HPDE6-E6E7 (cell line): ENCODE measurements around the gene SLC9A4.
"Not testable (repeated sequence)": the region's sequence is repeated elsewhere in the genome, so short reads cannot be mapped to it uniquely, and the experiment has no call there.

Source experiments
- DNase-seq: peaks from one replicate; pipeline ENCODE4 v3.0.0; 2011; ENCODE audit warnings: missing footprints; ENCODE audit errors: extremely low spot score

SLC9A4 gene

GRCh38 chr2:102550151-102550550, 77.1 kb downstream of the SLC9A4 start:
- no peak for DNase-seq

GRCh38 chr2:102551329-102552096, 78.5 kb downstream of the SLC9A4 start:
- no peak for DNase-seq

- DNase-seq = no peak
Measured at GRCh38 chr2:102553601-102554000, 80.6 kb downstream of the SLC9A4 start.

- no peak for DNase-seq
Measured at GRCh38 chr2:102558463-102558862, 85.4 kb downstream of the SLC9A4 start.

- DNase-seq = not testable (repeated sequence)
Measured at GRCh38 chr2:102562542-102562941, 89.5 kb downstream of the SLC9A4 start.

GRCh38 chr2:102575888-102576287, 102.9 kb downstream of the SLC9A4 start:
- DNase-seq = no peak

- no peak for DNase-seq
Measured at GRCh38 chr2:102578376-102578775, 105.3 kb downstream of the SLC9A4 start.

- no peak for DNase-seq
Measured at GRCh38 chr2:102581911-102582310, 108.9 kb downstream of the SLC9A4 start.

- DNase-seq = no peak
Measured at GRCh38 chr2:102582845-102583244, 109.8 kb downstream of the SLC9A4 start.
